ENCODE results near the gene FUT8.

Gene FUT8

GRCh38 chr14:65720171-65720570 lies 307.6 kb downstream of the FUT8 start:
- no peak for TF ChIP-seq TCF12 (IDR thresholded peaks at IDR 0.05; ENCODE audit: low read depth)
- TF ChIP-seq CREB1 (IDR thresholded peaks at IDR 0.05; ENCODE audit: low read depth): no peak
- no peak for TF ChIP-seq TEAD4 (IDR thresholded peaks at IDR 0.05)
- TF ChIP-seq EGR1 (IDR thresholded peaks at IDR 0.05): no peak
- no peak for TF ChIP-seq YY1 (IDR thresholded peaks at IDR 0.05; ENCODE audit: low read depth)
- no peak for TF ChIP-seq EP300 (IDR thresholded peaks at IDR 0.05; ENCODE audit: borderline replicate concordance)
- TF ChIP-seq REST (IDR thresholded peaks at IDR 0.05; ENCODE audit: low read depth): no peak

GRCh38 chr14:65720743-65721142 lies 308.2 kb downstream of the FUT8 start:
- TF ChIP-seq MAX (IDR thresholded peaks at IDR 0.05) (no peak), FOXM1 (IDR thresholded peaks at IDR 0.05; ENCODE audit: borderline replicate concordance, low read depth) (no peak), EGR1 (IDR thresholded peaks at IDR 0.05) (no peak), CREB1 (IDR thresholded peaks at IDR 0.05; ENCODE audit: low read depth) (no peak)

GRCh38 chr14:65723348-65723747 lies 310.8 kb downstream of the FUT8 start:
- TF ChIP-seq CEBPB (IDR thresholded peaks at IDR 0.05) (no peak), USF1 (IDR thresholded peaks at IDR 0.05) (no peak), EP300 (IDR thresholded peaks at IDR 0.05; ENCODE audit: borderline replicate concordance) (no peak)

- TF ChIP-seq CEBPB (IDR thresholded peaks at IDR 0.05) (no peak), TCF12 (IDR thresholded peaks at IDR 0.05; ENCODE audit: low read depth) (no peak), CREB1 (IDR thresholded peaks at IDR 0.05; ENCODE audit: low read depth) (no peak), EP300 (IDR thresholded peaks at IDR 0.05; ENCODE audit: borderline replicate concordance) (no peak), MAX (IDR thresholded peaks at IDR 0.05) (no peak), TAF1 (IDR thresholded peaks at IDR 0.05; ENCODE audit: low read depth) (no peak), NFIC (IDR thresholded peaks at IDR 0.05) (no peak), YY1 (IDR thresholded peaks at IDR 0.05; ENCODE audit: low read depth) (no peak), RAD21 (IDR thresholded peaks at IDR 0.05; ENCODE audit: low read depth) (no peak)
These were observed 316.1 kb downstream of the FUT8 start for GRCh38 chr14:65728604-65729003.

GRCh38 chr14:65729566-65729965 lies 317.0 kb downstream of the FUT8 start:
- TF ChIP-seq TAF1 (IDR thresholded peaks at IDR 0.05; ENCODE audit: low read depth) (no peak), USF1 (IDR thresholded peaks at IDR 0.05) (no peak), MAX (IDR thresholded peaks at IDR 0.05) (no peak), CEBPB (IDR thresholded peaks at IDR 0.05) (no peak), EGR1 (IDR thresholded peaks at IDR 0.05) (no peak), TEAD4 (IDR thresholded peaks at IDR 0.05) (no peak), CREB1 (IDR thresholded peaks at IDR 0.05; ENCODE audit: low read depth) (no peak), YY1 (IDR thresholded peaks at IDR 0.05; ENCODE audit: low read depth) (no peak), REST (IDR thresholded peaks at IDR 0.05; ENCODE audit: low read depth) (no peak), EP300 (IDR thresholded peaks at IDR 0.05; ENCODE audit: borderline replicate concordance) (no peak), NFIC (IDR thresholded peaks at IDR 0.05) (no peak)

GRCh38 chr14:65731933-65732506 lies 319.5 kb downstream of the FUT8 start:
- TF ChIP-seq USF1 (IDR thresholded peaks at IDR 0.05) (no peak), TEAD4 (IDR thresholded peaks at IDR 0.05) (no peak), REST (IDR thresholded peaks at IDR 0.05; ENCODE audit: low read depth) (no peak), MAX (IDR thresholded peaks at IDR 0.05) (no peak), NFIC (IDR thresholded peaks at IDR 0.05) (no peak), RAD21 (IDR thresholded peaks at IDR 0.05; ENCODE audit: low read depth) (no peak), TAF1 (IDR thresholded peaks at IDR 0.05; ENCODE audit: low read depth) (no peak), CREB1 (IDR thresholded peaks at IDR 0.05; ENCODE audit: low read depth) (no peak), YY1 (IDR thresholded peaks at IDR 0.05; ENCODE audit: low read depth) (no peak), EP300 (IDR thresholded peaks at IDR 0.05; ENCODE audit: borderline replicate concordance) (no peak), CEBPB (IDR thresholded peaks at IDR 0.05) (no peak), FOXM1 (IDR thresholded peaks at IDR 0.05; ENCODE audit: borderline replicate concordance, low read depth) (no peak), ZBTB7A (IDR thresholded peaks at IDR 0.05; ENCODE audit: low read depth) (no peak), TCF12 (IDR thresholded peaks at IDR 0.05; ENCODE audit: low read depth) (no peak), EGR1 (IDR thresholded peaks at IDR 0.05) (no peak)

All from Ishikawa (cell line).